HepG2 (cell line): ENCODE measurements around the gene BCL2L1. TPM values are rescaled to one million over a fixed set of nuclear protein-coding genes. Genes with fewer than 3 reads are reported as not detected.

ENCODE experiments used
- CREB1 ChIP-seq, 2 experiments: fragments of 450-650 bp in 1 of 2; IDR thresholded peaks; 2 replicates each; pipeline ENCODE4 v1.6.1; 2016 to 2017; ENCODE audit warnings: control low read depth in 1 of 2, mild to moderate bottlenecking in 1 of 2, missing compliant biosample characterization in 1 of 2, missing genetic modification characterization in 1 of 2
- DDIT3 ChIP-seq: sonication (generic); formaldehyde crosslinking; IDR thresholded peaks from 2 replicates; pipeline ENCODE4 v1.4.0; 2020; ENCODE audit warnings: mild to moderate bottlenecking, missing genetic modification reagents
- GPBP1L1 ChIP-seq: sonication (generic); formaldehyde crosslinking; IDR thresholded peaks from 2 replicates; pipeline ENCODE4 v1.5.0; 2020; ENCODE audit warnings: mild to moderate bottlenecking, missing genetic modification reagents
- HOXA3 ChIP-seq: sonication (generic); formaldehyde crosslinking; IDR thresholded peaks from 2 replicates; pipeline ENCODE4 v1.5.0; 2020; ENCODE audit warnings: missing genetic modification reagents
- MAZ ChIP-seq, 2 experiments: sonication (generic) in 1 of 2; formaldehyde crosslinking in 1 of 2; IDR thresholded peaks; 2 replicates each; pipeline versions ENCODE4 v1.5.0 to v1.6.1; 2012 to 2020; ENCODE audit warnings: low read depth in 2 of 2, mild to moderate bottlenecking in 2 of 2, borderline replicate concordance in 1 of 2, improper control_type of control experiment in 1 of 2, low read length in 1 of 2, missing genetic modification reagents in 1 of 2, moderate library complexity in 1 of 2
- MYNN ChIP-seq: sonication (generic); formaldehyde crosslinking; IDR thresholded peaks from 2 replicates; pipeline ENCODE4 v1.4.0; 2020; ENCODE audit warnings: mild to moderate bottlenecking, low read depth, missing genetic modification reagents
- NFKB2 ChIP-seq: sonication (generic); formaldehyde crosslinking; IDR thresholded peaks from 2 replicates; pipeline ENCODE4 v1.4.0; 2020; ENCODE audit warnings: missing genetic modification reagents, borderline replicate concordance
- NR2C2 ChIP-seq: sonication (generic); formaldehyde crosslinking; IDR thresholded peaks from 2 replicates; pipeline ENCODE4 v1.4.0; 2020; ENCODE audit warnings: missing genetic modification reagents, mild to moderate bottlenecking, moderate library complexity, borderline replicate concordance
- NR2F6 ChIP-seq, 2 experiments: IDR thresholded peaks; 2 replicates each; pipeline ENCODE4 v1.6.1; 2016; ENCODE audit warnings: antibody characterized with exemption in 1 of 2, mild to moderate bottlenecking in 1 of 2
- PHF21A ChIP-seq: sonication (generic); formaldehyde crosslinking; IDR thresholded peaks from 2 replicates; pipeline ENCODE4 v1.5.0; 2020; ENCODE audit warnings: mild to moderate bottlenecking, missing genetic modification reagents
- SP5 ChIP-seq: IDR thresholded peaks from 2 replicates; pipeline ENCODE4 v1.6.1; 2016; ENCODE audit warnings: low read depth, borderline replicate concordance
- TEAD3 ChIP-seq: optimal IDR thresholded peaks from 2 replicates; pipeline ENCODE3; 2016; ENCODE audit warnings: borderline replicate concordance
- TGIF2 ChIP-seq: IDR thresholded peaks from 2 replicates; pipeline ENCODE4 v1.6.1; 2016; ENCODE audit warnings: control low read depth, missing compliant biosample characterization
- YEATS2 ChIP-seq: sonication (generic); formaldehyde crosslinking; IDR thresholded peaks from 2 replicates; pipeline ENCODE4 v1.4.0; 2020; ENCODE audit warnings: missing genetic modification reagents, borderline replicate concordance
- ZC3H13 ChIP-seq: sonication (generic); formaldehyde crosslinking; IDR thresholded peaks from 2 replicates; pipeline ENCODE4 v1.8.1; 2023; ENCODE audit warnings: mild to moderate bottlenecking, missing genetic modification reagents, moderate library complexity
- ZNF501 ChIP-seq: sonication (generic); formaldehyde crosslinking; IDR thresholded peaks from 2 replicates; pipeline ENCODE4 v1.5.1; 2020; ENCODE audit warnings: mild to moderate bottlenecking, moderate library complexity, missing genetic modification reagents
- ZNF510 ChIP-seq: sonication (generic); formaldehyde crosslinking; IDR thresholded peaks from 2 replicates; pipeline ENCODE4 v1.4.0; 2020; ENCODE audit warnings: low read depth, mild to moderate bottlenecking, missing genetic modification reagents
- ZNF703 ChIP-seq: sonication (generic); formaldehyde crosslinking; IDR thresholded peaks from 2 replicates; pipeline ENCODE4 v1.5.1; 2020; ENCODE audit warnings: missing genetic modification reagents, mild to moderate bottlenecking, moderate library complexity, borderline replicate concordance
- polyA plus RNA-seq, 8 experiments: library from polyadenylated mRNA; depleted of rRNA in 3 of 8; stranded (reverse) in 7 of 8; unstranded in 1 of 8; fragments of >200 nt; fragmentation: Illumina TruSeq in 4 of 8; extraction: Trizol in 4 of 8; gene quantifications; 2 replicates each; pipeline versions ENCODE4 v1.2.1 to v1.2.3, GENCODE V29; 2011 to 2016; ENCODE audit warnings: low read depth in 4 of 8, missing spikeins in 1 of 8, mixed read lengths in 1 of 8; ENCODE audit not compliant: insufficient read depth in 1 of 8
- total RNA-seq, 5 experiments: library from RNA; depleted of rRNA; stranded (reverse); fragments of >200 nt; fragmentation: Illumina TruSeq; extraction: Trizol; gene quantifications; 2 replicates each; pipeline ENCODE4 v1.2.3, GENCODE V29; 2016; ENCODE audit warnings: low read depth in 1 of 5
- TF ChIP-seq, protein P1 (sequence below): sonication (generic); formaldehyde crosslinking; IDR thresholded peaks from 2 replicates; pipeline ENCODE4 v1.5.0; 2020; ENCODE audit warnings: missing genetic modification reagents
- TF ChIP-seq, protein P2 (sequence below): sonication (generic); formaldehyde crosslinking; IDR thresholded peaks from 2 replicates; pipeline ENCODE4 v1.4.0; 2020; ENCODE audit warnings: mild to moderate bottlenecking, missing genetic modification reagents, borderline replicate concordance

The BCL2L1 gene
- total and polyA plus RNA-seq, 2 of the 13 experiments (the other 11 are each of a cell fraction or from before 2014, with no cell fraction given): 164 to 258 TPM

DNA sequence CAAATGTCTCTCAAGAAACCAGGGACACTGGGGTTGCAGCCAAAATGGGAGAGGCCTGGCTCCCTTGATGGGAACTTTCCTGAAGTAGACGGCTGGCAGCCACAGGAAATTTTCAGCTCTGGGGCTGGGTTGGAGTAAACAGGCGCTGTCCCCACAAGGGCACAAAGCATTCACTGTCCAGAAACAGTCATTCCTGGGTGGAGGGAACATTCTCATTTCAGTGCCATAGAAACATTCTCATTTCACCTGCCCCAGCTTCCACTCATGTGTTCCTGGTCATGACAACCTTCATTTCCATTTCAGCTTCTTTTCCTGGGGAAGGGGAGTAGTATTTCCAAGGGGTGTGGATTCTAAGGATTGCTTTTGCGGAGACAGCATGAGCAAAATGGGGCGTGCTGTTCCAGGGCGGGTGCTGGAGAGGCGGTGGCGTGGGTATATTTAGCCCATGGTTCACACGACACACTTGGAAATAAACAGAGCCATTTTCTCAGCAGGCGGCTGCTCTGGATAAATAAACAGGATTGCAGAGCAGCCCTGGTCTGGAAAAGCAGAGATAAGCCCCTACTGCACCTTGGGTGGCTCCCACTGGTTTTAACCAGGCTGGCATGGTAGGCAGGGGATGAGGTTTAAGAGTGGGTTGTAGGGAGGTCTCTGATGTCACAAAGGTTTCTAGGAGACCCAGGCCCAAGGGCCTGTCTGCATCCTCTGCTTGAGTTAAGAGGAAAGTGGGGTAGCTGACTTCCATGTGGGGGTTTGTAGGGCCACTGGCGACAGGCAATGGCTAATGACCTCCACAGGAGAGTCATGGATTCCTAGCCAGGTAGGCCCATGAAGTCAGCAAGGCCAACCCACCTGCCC lies 52.1 kb downstream of the BCL2L1 start (continued):
- TF ChIP-seq HOXA3 (CRISPR knock-in tag) (no peak), MAZ (IDR thresholded peaks at IDR 0.05; ENCODE audit: borderline replicate concordance, low read depth, low read length) (no peak), MAZ (CRISPR knock-in tag; IDR thresholded peaks at IDR 0.05; ENCODE audit: low read depth) (no peak), TEAD3 (CRISPR knock-in tag) (no peak), DDIT3 (no peak), PHF21A (CRISPR knock-in tag) (no peak), NFKB2 (CRISPR knock-in tag) (no peak), ZNF703 (CRISPR knock-in tag) (no peak), ZNF510 (no peak), NR2F6 (IDR thresholded peaks at IDR 0.05) (no peak), NR2F6 (CRISPR knock-in tag; IDR thresholded peaks at IDR 0.05) (no peak), SP5 (no peak), ZNF501 (CRISPR knock-in tag) (no peak), CREB1 (IDR thresholded peaks at IDR 0.05) (no peak), CREB1 (CRISPR knock-in tag; IDR thresholded peaks at IDR 0.05) (no peak), NR2C2 (CRISPR knock-in tag) (no peak), YEATS2 (CRISPR knock-in tag) (no peak), ZC3H13 (CRISPR knock-in tag) (no peak), MYNN (CRISPR knock-in tag) (no peak), GPBP1L1 (CRISPR knock-in tag) (no peak), TGIF2 (CRISPR knock-in tag) (no peak)
- TF ChIP-seq, protein P1, sequence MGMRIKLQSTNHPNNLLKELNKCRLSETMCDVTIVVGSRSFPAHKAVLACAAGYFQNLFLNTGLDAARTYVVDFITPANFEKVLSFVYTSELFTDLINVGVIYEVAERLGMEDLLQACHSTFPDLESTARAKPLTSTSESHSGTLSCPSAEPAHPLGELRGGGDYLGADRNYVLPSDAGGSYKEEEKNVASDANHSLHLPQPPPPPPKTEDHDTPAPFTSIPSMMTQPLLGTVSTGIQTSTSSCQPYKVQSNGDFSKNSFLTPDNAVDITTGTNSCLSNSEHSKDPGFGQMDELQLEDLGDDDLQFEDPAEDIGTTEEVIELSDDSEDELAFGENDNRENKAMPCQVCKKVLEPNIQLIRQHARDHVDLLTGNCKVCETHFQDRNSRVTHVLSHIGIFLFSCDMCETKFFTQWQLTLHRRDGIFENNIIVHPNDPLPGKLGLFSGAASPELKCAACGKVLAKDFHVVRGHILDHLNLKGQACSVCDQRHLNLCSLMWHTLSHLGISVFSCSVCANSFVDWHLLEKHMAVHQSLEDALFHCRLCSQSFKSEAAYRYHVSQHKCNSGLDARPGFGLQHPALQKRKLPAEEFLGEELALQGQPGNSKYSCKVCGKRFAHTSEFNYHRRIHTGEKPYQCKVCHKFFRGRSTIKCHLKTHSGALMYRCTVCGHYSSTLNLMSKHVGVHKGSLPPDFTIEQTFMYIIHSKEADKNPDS (CRISPR knock-in tag): no peak
- TF ChIP-seq, protein P2, sequence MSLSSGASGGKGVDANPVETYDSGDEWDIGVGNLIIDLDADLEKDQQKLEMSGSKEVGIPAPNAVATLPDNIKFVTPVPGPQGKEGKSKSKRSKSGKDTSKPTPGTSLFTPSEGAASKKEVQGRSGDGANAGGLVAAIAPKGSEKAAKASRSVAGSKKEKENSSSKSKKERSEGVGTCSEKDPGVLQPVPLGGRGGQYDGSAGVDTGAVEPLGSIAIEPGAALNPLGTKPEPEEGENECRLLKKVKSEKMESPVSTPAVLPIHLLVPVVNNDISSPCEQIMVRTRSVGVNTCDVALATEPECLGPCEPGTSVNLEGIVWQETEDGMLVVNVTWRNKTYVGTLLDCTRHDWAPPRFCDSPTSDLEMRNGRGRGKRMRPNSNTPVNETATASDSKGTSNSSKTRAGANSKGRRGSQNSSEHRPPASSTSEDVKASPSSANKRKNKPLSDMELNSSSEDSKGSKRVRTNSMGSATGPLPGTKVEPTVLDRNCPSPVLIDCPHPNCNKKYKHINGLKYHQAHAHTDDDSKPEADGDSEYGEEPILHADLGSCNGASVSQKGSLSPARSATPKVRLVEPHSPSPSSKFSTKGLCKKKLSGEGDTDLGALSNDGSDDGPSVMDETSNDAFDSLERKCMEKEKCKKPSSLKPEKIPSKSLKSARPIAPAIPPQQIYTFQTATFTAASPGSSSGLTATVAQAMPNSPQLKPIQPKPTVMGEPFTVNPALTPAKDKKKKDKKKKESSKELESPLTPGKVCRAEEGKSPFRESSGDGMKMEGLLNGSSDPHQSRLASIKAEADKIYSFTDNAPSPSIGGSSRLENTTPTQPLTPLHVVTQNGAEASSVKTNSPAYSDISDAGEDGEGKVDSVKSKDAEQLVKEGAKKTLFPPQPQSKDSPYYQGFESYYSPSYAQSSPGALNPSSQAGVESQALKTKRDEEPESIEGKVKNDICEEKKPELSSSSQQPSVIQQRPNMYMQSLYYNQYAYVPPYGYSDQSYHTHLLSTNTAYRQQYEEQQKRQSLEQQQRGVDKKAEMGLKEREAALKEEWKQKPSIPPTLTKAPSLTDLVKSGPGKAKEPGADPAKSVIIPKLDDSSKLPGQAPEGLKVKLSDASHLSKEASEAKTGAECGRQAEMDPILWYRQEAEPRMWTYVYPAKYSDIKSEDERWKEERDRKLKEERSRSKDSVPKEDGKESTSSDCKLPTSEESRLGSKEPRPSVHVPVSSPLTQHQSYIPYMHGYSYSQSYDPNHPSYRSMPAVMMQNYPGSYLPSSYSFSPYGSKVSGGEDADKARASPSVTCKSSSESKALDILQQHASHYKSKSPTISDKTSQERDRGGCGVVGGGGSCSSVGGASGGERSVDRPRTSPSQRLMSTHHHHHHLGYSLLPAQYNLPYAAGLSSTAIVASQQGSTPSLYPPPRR: no peak
